GM18858 (cell line): ENCODE data around the gene ALDH1L1.

Experiments
- ATAC-seq: cut with Tn5 transposase; IDR thresholded peaks from one replicate; pipeline ENCODE4 v1.9.1; 2021; ENCODE audit not compliant: unreplicated experiment

ALDH1L1 gene

DNA sequence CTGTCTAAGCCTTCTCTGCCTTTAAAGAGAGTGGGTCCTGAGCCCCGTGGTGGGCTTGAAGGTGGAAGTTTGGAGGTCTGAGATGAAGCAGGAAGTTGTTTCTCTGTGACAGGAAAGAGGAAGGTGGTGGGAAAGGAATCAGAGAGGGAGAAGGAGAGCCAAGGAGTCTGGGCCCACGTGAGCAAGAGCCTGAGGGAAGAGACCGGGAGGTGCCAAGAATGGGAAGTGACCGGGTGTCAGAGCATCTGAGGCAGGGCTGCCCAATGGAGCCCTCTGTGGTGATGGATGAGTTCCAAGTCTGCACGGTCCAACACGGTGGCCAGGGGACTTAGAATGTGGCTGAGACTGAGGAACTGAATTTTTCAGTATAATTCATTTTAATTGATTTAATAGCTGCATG, 24.6 kb downstream of the ALDH1L1 start:
- no peak for ATAC-seq

DNA sequence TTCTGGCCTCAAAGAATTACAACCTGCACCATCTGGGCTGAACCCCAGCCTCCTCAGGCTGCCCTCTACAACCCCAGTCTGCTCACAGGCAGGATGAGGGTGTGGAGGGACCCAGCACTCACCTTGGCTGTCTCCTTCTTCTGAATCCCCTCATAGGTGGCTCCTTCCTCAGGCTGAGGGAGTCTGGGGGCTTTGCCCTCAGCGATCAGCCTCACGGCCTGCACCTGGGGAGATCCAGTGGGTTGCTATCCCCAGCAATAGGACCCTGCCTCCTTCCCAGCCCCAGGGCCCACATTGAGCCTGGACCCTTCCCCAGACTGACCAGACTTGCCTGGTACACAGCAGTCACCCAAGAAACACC, 25.1 kb downstream of the ALDH1L1 start:
- no peak for ATAC-seq

DNA sequence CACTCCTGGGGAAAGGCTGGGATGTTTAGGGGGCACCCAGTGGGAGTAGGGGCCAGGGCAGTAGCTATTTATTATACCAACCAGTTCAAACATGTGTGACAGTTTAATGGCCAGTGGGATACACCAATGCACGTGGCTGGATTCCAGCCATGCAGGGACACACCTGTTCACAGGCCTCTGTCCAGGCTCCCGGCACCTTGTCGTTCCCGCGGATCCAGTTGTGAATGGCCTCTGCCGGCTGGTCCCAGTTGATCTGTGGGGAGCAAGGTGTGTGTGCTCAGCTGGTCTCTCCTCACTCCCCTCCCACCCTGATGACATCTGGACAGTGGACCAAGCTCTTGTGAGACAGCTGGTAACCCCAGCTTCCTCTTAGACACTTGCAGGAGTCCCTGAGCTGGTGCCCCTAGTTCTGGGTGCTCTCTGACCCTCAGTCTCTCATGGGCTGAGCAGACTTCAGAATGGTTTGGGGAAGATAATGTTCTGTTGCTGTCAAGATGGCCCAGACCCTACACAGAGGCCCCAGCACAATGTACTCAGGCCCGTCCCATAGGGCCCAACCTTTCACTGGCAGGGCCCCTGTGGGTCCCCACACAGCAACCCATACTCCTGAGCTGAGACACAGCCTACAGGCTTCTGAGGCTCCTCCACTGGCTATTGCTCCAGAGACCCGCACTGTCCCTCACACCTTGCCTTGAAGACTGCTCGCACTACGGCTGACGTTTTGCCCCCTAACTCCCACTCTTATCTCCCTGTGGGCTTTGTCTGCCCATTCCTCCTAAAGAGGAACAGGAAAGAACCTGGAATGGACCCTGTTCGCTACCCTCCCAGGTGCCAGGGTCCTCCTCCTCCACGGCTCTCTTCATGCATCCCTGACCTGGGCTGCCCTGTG, 25.8 kb downstream of the ALDH1L1 start:
- ATAC-seq = no peak

DNA sequence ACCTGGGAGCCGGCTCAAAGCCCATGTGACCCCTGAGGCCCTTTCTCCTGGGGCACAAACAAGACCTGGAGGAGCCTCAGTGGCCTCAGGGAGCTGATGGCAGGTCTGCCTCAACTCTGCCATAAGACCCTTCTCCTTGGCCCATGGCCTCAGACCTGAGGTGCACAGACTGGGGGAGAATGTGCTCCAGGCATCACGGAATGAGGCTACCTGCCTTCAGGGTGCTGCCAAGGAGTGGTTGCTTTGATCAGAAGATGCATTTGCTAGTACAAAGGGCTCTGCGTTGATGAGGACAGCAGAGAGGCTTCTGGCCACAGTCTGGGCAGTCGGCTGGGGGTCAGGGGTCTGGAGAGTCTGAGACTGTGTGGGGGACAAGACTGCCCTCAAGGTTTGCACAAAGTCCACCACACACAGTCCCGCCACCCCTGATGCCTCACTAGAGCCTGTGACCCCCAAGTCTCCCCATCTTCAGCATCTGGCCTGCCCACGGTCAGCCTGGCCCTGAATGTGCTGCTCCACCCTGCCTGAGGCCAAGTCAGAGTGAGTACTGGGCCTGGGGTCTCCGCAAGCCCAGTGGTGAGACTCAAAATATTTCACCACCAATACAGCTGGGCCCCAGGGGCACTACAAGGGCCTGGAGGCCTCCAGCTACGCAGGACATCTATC, 26.6 kb downstream of the ALDH1L1 start:
- ATAC-seq = no peak

DNA sequence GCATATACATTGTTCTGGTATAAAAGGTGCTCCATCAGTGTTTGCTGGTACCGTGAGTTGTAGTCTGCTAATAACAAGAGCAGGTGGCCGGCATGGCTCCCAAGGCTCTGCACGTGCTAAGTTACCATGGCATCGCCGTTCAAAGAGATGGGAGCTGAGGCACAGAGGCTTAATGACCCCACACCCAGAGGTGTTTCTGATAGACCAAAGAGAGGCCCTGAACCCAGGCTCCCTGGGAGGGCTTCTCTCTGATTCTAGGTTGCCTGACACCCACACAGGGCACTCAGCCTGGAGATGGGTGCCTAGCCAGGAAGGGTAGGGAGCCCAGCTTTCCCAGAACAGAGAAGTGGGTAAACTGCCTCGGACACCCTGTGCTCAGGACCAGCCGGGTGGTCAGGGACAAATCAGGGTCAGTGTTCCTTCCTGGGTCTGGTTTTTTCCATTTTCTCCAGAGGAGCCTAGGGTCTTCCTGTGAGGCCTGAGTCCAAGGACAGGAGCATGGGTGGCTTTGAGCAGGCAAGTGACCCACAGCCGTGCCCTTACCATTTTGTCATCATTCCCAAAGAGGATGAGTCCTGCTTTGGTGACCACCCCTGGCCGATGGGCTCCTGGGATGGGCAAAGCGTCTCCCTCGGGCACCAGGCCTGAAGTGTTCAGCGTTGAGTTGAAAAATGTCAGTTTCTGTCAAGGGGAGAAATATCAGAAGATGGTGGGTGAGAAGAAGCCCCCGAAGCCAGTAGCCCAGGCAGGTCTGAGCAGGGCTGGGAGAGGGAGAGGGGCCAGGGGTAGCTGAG, 27.3 kb downstream of the ALDH1L1 start:
- no peak for ATAC-seq

DNA sequence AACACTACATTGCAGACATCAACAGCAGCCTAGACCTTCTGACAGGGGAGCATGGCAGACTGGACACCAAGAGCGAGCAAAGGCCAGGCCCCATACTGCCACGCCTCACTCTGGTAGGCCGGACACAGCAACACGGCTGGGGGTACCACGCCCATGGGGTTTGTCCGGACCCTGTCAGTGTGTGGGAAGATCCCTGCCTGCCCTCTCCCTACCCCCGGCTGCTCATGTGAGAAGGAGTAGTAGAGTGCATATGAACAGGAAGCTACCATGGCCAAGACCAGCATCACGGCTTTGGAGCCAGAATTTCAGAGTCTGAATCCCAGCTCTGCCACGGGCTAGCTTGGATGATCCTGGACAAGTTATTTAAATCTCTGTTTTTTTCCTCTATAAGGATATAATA, 27.9 kb downstream of the ALDH1L1 start:
- no peak for ATAC-seq

DNA sequence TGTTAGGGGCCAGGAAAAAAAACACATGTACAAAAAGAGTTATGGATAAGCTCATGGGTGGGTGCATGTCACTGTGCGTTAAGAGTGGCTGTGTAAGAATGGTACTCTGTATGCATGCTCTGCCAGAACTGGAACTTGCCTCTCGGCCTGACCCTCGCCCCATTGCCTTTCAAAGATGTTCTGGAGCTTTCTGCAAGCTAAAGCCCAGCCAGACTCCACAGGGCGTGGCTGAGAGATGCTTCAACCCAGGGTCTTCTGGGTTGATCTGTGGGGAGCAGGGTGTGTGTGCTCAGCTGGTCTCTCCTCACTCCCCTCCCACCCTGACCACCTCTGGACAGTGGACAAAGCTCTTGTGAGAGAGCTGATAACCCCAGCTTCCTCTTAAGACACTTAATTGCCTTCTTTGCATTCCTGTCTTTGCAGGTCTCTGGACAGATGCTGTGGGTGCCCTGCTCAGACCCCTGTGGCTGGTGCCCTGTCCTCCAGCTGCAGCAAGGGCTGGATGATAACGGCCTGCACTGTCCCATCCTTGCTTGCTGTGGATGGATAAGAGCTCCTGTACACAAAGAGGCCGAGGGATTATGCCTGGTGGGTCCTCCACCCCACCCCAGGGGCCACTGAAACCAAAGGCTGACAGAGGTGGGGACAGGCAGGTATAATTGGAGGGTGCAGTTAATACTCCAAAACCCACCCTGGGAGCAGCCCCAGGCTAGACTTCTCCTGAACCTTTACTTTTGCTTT, 28.7 kb downstream of the ALDH1L1 start:
- no peak for ATAC-seq

DNA sequence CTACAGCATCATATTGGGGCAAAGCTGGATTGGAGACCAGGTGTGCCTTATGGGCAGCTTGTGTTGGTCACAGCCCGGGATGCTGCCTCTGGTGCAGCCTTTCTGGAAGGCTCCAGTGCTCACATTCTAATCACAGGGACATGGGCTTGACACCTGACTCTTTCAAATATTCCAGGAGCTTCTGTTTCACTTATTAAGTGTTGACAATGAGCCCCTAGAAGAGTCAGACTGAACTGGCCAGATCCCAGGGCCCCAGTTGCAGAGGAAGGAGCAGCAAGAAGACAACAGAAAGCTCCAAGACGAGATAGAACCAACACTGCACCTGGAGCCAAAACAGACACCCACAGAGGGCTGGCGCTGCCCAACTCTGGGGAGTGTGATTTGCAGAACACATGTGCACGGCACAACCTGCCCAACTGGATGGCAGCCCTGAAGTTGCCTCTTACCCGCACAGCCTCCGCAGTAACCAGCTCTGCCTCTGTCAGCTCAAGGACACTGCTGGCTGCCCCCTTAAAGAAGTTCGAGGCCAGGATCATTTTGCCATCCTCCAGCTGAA, 30.3 kb downstream of the ALDH1L1 start:
- ATAC-seq = no peak

DNA sequence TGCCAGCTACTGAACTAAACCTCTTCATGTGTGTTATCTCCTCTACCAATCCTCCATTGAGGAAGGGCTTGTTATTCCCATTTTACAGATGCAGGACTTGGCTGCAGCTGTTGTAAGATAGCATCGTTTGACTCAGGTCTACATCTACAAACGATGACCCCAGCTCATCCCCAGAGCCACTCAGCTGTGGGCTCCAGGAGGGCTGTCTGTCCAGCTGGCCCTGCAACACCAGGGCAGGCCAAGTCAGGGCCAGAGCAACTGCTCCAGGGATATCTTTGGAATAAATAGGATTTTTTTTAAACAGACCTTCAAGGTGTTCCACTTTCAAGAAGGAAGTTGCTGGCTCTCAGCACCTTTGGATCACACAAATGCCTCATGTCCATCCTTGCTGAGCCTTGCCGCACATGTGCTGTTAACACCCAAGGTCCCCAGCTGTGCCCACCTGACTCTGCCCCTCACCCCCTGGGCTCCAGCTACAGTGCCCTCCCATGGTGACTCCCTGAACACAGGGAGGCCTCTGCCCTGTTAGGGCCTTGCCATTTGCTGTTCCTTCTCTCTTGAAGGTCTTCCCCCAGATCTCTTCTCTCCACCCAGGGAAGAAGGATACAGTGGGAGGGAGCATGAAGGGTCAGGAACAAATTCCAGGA, 31.0 kb downstream of the ALDH1L1 start:
- no peak for ATAC-seq

DNA sequence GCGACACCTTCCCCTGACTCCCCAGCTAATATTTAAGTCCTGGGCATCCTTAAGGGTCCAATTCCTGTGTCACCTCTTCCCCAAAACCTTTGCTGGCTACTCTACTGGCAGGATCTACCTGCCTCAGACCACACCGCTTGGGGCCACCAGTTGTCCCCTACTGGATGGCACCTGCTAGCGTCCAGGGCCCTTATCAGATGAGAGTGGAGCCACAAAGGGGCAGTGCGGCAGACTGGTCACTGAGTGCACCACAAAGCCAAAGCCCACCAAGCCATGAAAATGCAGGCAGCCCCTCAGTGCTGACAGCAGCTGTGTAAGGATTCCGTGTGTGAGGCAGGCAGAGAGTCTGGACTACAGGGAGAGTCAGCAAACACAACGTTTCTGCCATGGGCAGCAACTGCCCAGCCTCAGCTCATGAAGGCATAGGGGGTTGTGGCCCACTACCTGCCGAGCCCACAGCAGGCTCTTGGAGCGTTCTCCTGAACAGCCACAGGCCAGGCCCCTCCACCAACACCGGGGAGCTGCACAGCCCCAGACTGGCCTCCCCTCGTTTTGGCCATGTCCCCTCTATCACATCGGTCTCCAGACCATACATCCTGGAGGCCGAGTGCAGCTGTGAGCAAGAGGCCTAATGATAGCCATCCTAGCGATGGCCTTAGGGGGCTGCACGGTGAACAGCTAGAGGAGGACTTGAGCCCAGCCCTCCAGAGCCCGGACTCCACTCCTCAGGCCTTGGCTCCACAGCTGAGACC, 32.3 kb downstream of the ALDH1L1 start:
- no peak for ATAC-seq

DNA sequence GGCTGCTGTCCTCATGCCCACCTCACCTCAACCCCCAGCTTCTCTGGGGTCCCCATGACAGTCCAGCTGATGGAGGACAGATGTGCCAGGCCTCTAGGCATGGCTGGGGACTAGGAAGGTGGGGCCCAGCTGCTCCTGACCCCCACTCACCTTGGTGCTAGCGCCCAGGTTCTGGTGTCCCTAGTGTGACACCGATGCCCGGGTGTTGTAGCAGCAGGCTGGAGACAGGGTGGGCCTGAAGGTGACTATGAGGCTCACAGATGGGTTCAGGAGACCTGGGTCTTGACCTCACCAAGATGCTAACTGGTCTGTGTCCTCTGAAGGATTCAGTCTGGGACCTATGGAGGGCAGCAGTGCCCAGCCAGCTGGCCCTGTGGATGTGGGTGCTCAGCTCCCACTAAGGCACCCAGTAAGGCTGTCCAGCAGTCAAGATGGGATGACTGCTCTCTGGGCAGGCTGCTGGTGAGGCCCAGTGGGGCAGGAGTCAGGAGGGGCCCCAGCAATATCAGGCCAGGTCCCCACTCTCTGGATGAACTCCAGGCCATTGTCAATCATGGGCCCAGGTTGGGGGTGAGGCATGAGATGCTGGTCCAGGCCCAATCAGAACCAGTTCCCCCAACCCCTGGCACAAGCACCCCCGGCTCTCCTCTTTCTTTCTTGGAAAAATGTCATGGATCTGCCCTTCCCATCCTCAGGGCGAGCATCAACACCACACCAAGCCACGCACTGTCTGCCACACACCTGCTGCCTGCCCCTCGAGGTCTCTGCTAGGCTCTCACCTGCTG, 33.0 kb downstream of the ALDH1L1 start:
- no peak for ATAC-seq

DNA sequence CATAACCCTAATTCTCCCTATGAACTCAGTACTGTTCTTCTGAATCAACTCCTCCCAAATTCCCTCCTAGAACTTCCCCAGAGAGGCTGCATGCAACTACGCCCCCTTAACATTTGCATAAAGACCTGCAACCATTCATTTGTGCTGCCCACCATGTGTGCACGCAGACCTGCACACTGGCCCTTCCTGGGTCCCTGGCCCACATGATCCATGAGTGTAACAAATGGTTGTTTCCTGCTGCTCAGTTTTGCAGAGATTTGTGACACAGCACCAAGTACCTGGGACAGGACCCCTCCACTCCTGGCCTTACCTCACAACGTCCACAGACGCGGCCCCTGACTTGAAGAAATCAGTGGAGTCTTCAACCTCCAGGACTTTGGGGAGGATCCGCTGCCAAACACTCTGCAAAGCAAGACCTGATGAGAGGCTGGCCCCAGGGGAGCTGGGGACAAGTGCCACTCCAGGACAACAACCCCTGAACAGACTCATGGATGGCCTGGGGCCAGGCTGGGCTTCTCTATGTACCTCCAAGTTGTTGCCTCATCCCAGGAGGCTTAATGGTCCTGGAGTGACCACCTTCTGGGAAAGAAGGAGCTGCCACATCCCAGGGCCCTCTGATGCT, 33.8 kb downstream of the ALDH1L1 start:
- no peak for ATAC-seq

DNA sequence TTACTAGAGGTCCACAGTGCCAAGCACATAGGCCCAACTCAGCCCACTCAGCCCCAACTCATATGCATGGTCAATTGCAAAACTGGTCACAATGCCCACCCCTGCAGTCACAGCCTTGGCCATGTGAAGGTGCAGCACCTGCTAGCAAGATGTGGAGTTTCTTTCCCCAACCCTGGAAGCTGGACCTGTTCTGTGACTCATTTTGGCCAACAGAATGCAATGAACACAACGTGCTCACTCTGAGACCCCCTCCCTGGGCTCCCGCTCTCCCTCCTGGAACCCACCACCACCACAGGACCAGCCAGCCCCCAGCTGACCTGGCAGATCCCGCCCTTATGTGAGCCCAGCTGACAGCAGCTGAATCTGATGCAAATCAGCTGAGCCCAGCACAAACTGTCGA, 34.4 kb downstream of the ALDH1L1 start:
- ATAC-seq = no peak

DNA sequence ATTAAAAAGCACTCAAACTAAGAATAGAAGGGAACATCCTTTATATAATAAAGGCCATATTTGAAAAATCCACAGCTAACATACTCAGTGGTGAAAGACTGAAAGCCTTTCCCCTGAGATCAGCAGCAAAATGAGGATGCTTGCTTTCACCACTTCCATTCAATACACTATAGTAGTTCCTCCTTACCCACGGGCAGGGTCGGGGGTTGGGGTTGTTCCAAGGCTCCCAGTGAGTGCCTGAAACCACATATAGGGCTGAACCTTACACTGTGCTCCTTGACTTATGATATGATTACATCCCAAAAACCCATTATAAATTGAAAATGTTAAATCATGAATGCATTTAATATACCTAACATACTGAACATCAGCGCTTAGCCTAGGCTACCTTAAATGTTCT, 37.7 kb downstream of the ALDH1L1 start:
- ATAC-seq = no peak

DNA sequence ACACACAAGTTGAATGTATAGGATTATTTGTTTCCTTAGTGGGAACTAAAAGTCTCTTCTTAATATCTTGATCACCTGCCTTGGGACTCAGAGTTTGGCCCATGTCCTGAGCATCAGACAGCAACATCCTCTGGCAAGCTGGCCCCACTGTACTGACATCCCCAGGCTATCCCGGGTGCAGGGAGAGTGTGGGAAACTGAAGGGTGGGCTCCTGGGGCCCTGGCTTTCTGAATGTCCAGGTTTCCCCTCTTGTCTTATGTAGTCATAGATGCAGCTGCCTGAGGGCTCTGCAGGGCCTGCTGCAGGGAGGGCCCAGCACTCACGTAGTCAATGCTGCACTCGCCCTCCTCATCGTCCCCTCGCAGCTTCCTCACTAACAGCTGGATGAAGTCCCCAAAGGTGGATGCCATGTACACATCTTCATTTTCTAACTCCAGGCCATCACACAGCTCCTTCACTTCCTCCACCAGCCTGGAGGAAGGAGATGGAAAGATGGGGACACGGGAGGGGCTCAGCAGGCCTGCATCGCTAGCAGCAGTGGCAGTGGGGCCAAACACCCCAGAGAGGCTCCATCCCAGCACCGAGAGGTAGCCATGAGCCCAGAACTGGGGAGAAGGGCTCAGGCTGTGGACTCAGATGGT, 42.8 kb downstream of the ALDH1L1 start:
- no peak for ATAC-seq

DNA sequence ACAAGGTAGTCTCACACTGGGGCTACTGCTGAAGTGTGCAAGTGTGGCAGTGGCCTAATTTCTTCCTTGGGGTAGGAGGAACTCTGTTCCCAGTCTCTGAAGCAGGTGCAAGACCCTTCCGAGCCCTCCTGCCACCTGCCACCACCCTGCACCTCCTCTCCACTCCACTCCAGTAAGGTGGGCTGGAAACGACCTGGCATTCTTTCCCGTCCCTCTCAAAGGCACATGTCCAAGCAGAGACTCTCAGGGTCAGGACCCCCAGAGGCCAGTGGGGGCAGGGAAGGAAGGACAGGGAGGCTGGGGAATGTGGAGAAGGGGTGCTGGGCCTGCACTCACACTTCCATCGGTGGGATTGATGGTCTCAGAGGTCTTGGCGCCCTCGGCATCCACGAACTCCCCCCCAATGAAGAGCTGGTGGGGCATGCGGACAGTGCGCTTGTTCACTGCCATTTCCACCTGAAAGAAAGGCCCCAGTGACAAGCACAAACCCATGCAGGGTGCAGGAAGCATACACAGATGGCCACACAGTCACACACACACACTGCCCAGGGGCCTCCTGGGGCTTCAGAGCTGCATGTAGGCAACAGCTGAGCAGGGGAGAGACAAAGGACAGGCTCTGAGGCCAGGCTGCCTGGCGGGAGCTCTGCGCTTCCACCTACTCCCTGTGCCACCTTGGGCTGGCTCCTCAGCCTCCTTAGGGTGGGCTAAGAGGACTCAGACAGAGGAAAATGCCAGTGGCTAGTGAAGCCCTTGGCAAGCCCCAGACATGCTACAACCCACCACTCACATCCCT, 43.8 kb downstream of the ALDH1L1 start:
- ATAC-seq = no peak
